Psoas muscle (tissue), 8 donors: ENCODE results near the gene PDK1. TPM values are rescaled to one million over a fixed set of nuclear protein-coding genes. Genes with fewer than 3 reads are reported as not detected.
"Not testable (repeated sequence)": the region's sequence is repeated elsewhere in the genome, so short reads cannot be mapped to it uniquely, and the experiment has no call there.

Source experiments
- ATAC-seq, 4 donors: fragments of 200-7000 bp; cut with Tn5 transposase; one replicate each; pipeline ENCODE4 v1.9.1; 2020; ENCODE audit warnings: moderate library complexity in 3 of 4, mild to moderate bottlenecking in 2 of 4
- DNase-seq, 2 donors: peaks; one replicate each; pipeline ENCODE4 v3.0.0-alpha.2; 2020
- H3K27ac ChIP-seq: fragments of 200-600 bp; one replicate; pipeline ENCODE4 v1.8.0; 2022
- H3K27me3 ChIP-seq, 3 donors: fragments of 200-600 bp in 1 of 3; one replicate each; pipeline versions ENCODE4 v1.6.1 to v1.8.0; 2013 to 2022; ENCODE audit warnings: low read length in 2 of 3, mild to moderate bottlenecking in 2 of 3, moderate library complexity in 1 of 3; ENCODE audit not compliant: insufficient read depth in 3 of 3
- H3K36me3 ChIP-seq, 2 donors: fragments of 200-600 bp in 1 of 2; one replicate each; pipeline versions ENCODE4 v1.6.1 to v1.8.0; 2013 to 2022; ENCODE audit warnings: low read depth in 1 of 2, mild to moderate bottlenecking in 1 of 2, moderate library complexity in 1 of 2; ENCODE audit not compliant: insufficient read depth in 1 of 2
- H3K4me1 ChIP-seq: fragments of 200-600 bp; one replicate; pipeline ENCODE4 v1.8.0; 2022
- H3K4me3 ChIP-seq: fragments of 200-600 bp; one replicate; pipeline ENCODE4 v1.8.0; 2022; ENCODE audit warnings: mild to moderate bottlenecking
- H3K9me3 ChIP-seq: fragments of 200-600 bp; one replicate; pipeline ENCODE4 v1.8.0; 2022
- CTCF ChIP-seq: fragments of 200-600 bp; IDR thresholded peaks from one replicate; pipeline ENCODE4 v1.8.0; 2022; ENCODE audit warnings: antibody characterized with exemption
- WGBS, 3 donors: extraction: QIAGEN DNeasy Blood & Tissue Kit; methylation state at CpG; one replicate each; pipeline versions ENCODE4 v1.1.6 to v1.1.7; 2013; 5-methylcytosine and 5-hydroxymethylcytosine counted together
- intact Hi-C, 2 donors: fragments of 100-400 bp; cut with DNase I; formaldehyde crosslinking; loops; one replicate each; pipeline versions ENCODE4 v1.11.0 to v1.14.2; 2022
- polyA plus RNA-seq, 3 donors: library from polyadenylated mRNA; stranded (reverse); fragments of 200-250 nt; gene quantifications; one replicate each; pipeline ENCODE4 v1.2.3, GENCODE V29; 2013
- total RNA-seq, 4 donors: library from RNA; stranded (reverse); fragmentation: NEBNext Ultra II Directional in 2 of 4; extraction: Animal tissue kit (Norgen Biotek cat#: 25700) in 2 of 4; gene quantifications; one replicate each; pipeline versions ENCODE4 v1.2.1 to v1.2.4, GENCODE V29; 2021 to 2023
- donor health status: healthy with polysubstance abuse.
- donor health status: DM: no; HTN: no; CAD: no; lungs with moderate emphysema.
- donor health status: Bipolar disorder and iron deficiency.
- donor health status: healthy.
- donor health status: DM: yes; HTN: yes; CAD: no.
- donor health status: DM: no; HTN: no; CAD: no.
- donor health status: DM: no; HTN: no; CAD: no.
- donor health status: DM: yes; HTN: yes; CAD: no.

The PDK1 gene
- total and polyA plus RNA-seq, 7 donors: 3.3 to 20.4 (median 9.8) TPM

DNA sequence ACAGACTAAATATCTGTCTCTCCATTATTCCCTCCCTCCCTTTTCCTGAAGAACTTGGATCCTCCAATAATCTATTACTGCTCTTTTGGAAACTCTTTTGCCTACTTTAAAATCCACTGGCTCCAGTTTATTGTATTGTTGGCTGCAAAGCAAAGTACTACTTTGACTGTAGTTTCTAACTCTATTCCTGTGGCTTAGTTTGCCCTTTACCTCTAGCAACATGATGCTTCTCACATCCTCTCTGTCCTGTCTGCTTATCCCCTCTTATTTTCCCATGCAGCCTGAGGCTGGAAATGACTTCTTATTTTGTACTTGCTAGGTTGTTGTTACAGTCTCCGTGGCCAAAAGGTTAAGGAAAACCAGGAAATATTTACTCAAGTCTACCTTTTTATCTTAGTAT is 26.8 kb downstream of the PDK1 start:
- no peaks in the 10 kb centered on the region for H3K9me3 ChIP-seq
- DNase-seq (no peak), ATAC-seq (no peak)
- H3K36me3 ChIP-seq: peaks cover 6 to 25% of the 10 kb centered on the region in 2 donors
- no peak overlapping the region for H3K27ac ChIP-seq
- H3K27me3 ChIP-seq: no peaks in the 10 kb centered on the region
- H3K4me1 ChIP-seq: no peaks in the 10 kb centered on the region
- intact Hi-C loops: no loop called here
- WGBS, 3 donors: 92 to 95% (median 93%) methylated on average over 1 of the region's 1 CpG
- H3K4me3 ChIP-seq: no peak overlapping the region
- no peak for TF ChIP-seq CTCF

DNA sequence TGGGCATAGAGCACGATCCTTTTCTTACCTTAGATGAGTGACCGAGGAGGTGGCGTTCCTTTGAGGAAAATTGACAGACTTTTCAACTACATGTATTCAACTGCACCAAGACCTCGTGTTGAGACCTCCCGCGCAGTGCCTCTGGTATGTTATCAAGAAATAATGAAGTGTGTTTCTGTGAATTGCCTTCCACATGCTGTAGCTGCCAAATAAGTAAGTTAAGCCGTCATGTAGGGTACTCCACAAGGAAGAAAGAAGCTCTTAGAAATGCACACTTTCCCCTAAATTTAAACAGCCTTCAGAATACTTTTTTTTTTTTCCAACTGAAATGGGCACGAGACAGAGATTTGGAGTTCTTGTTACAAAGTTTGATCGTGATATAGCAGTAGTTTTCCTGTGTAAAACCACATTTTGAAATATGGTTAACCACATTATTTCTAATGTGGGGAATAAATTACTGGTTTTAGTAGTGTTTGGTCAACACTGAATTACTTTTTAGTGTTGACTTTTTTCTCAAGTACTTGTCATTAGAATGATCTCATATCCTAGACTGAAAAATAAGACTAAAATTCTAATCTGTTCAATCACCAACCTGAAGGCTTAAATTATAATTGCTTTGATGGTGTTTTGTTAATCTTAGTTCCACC is 30.5 kb downstream of the PDK1 start:
- no peak for ATAC-seq
- Histone ChIP-seq H3K9me3 (no peaks in the 10 kb centered on the region), H3K4me3 (no peak overlapping the region), H3K36me3 (peaks cover 6 to 30% of the 10 kb centered on the region in 2 donors), H3K27ac (no peak overlapping the region), H3K4me1 (no peaks in the 10 kb centered on the region), H3K27me3 (no peaks in the 10 kb centered on the region)
- no peak for DNase-seq
- 85 to 94% (median 86%) methylated on average over 9 of the region's 9 CpGs for WGBS, 3 donors
- TF ChIP-seq CTCF: no peak
- intact Hi-C loops: no loop called here

GRCh38 chr2:172587231-172587630 is 31.3 kb downstream of the PDK1 start:
- H3K27me3 ChIP-seq, DNase-seq, H3K4me3 ChIP-seq, ATAC-seq, H3K4me1 ChIP-seq, H3K27ac ChIP-seq, intact Hi-C loops, H3K9me3 ChIP-seq: not testable (repeated sequence)
- WGBS, 3 donors: 92 to 97% (median 96%) methylated on average over 9 of the region's 9 CpGs
- peaks cover 6 to 26% of the 10 kb centered on the region in 2 donors for H3K36me3 ChIP-seq

GRCh38 chr2:172588931-172589330 is 33.0 kb downstream of the PDK1 start:
- H3K27me3 ChIP-seq: no peaks in the 10 kb centered on the region
- peaks cover 6 to 25% of the 10 kb centered on the region in 2 donors for H3K36me3 ChIP-seq
- ATAC-seq (peak in 2 of 4 donors; percentile 42 to 79), DNase-seq (no peak)
- H3K4me1 ChIP-seq: no peaks in the 10 kb centered on the region
- no peaks in the 10 kb centered on the region for H3K9me3 ChIP-seq
- H3K27ac ChIP-seq: no peak overlapping the region
- no peak overlapping the region for H3K4me3 ChIP-seq
- no peak for TF ChIP-seq CTCF
- WGBS, 3 donors: 67 to 79% (median 71%) methylated on average over 4 of the region's 4 CpGs
- intact Hi-C loops: no loop called here

GRCh38 chr2:172591386-172591785 is 35.5 kb downstream of the PDK1 start:
- 94 to 96% (median 94%) methylated on average over 4 of the region's 4 CpGs for WGBS, 3 donors
- H3K27me3 ChIP-seq, H3K4me3 ChIP-seq, H3K9me3 ChIP-seq, H3K27ac ChIP-seq, ATAC-seq, H3K4me1 ChIP-seq, DNase-seq: not testable (repeated sequence)
- H3K36me3 ChIP-seq: peaks cover 6 to 32% of the 10 kb centered on the region in 2 donors
- intact Hi-C loops: loop anchor here (5.0 to 10.0 kb wide), 2 partner anchors 121 to 123 kb away; no protein-coding TSS in a partner anchor

DNA sequence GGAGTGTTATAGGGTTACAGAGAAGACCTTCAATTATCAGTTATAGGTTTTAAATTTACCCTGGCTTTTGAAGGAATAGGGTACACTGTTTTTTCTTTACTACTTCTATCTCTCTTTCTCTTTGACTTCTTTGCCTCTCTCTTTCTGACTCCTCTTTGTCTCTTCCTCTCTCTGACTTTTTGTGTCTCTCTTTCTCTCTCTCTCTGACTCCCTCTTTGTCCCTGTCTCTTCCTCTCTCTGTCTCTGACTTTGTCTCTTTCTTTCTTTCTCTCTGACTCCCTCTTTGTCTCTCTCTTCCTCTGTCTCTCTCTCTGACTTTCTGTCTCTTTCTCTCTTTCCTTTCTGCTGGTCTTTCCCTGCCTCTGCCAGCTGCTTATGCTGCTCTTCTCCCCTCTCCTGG is 36.3 kb downstream of the PDK1 start:
- H3K9me3 ChIP-seq, H3K27me3 ChIP-seq, ATAC-seq: not testable (repeated sequence)

More for the DNA sequence above, 36.3 kb downstream of the PDK1 start:
- not testable (repeated sequence) for H3K4me3 ChIP-seq, H3K27ac ChIP-seq, DNase-seq, H3K4me1 ChIP-seq
- peaks cover 3 to 33% of the 10 kb centered on the region in 2 donors for H3K36me3 ChIP-seq
- intact Hi-C loops: loop anchor here (5.0 to 10.0 kb wide), 2 partner anchors 120 to 123 kb away; no protein-coding TSS in a partner anchor
